Measurements from ENCODE around the gene ZNF827.

The ZNF827 gene

GRCh38 chr4:145876531-145877180 is 62.0 kb downstream of the ZNF827 start:
- intact Hi-C loops (cut with micrococcal nuclease), result no loop called here
- Mint-ChIP-seq H3K27ac (no peak overlapping the region), H3K9me3 (no peaks in the 10 kb centered on the region), H3K27me3 (no peaks in the 10 kb centered on the region), H3K4me1 (ENCODE audit: low read depth) (no peaks in the 10 kb centered on the region), H3K4me3 (no peak overlapping the region), H3K36me3 (ENCODE audit: low read depth) (no peaks in the 10 kb centered on the region)

- Mint-ChIP-seq H3K36me3 (ENCODE audit: low read depth) (no peaks in the 10 kb centered on the region), H3K27me3 (no peaks in the 10 kb centered on the region), H3K4me3 (no peak overlapping the region), H3K27ac (no peak overlapping the region), H3K4me1 (ENCODE audit: low read depth) (no peaks in the 10 kb centered on the region), H3K9me3 (no peaks in the 10 kb centered on the region)
- intact Hi-C loops (cut with micrococcal nuclease), result no loop called here
Observed at GRCh38 chr4:145873901-145874300, 64.7 kb downstream of the ZNF827 start.

GRCh38 chr4:145871209-145871608 is 67.4 kb downstream of the ZNF827 start:
- H3K4me1 Mint-ChIP-seq (ENCODE audit: low read depth), result no peaks in the 10 kb centered on the region
- peak overlapping the region; percentile 9 for H3K27ac Mint-ChIP-seq
- intact Hi-C loops (cut with micrococcal nuclease), result no loop called here
- H3K9me3 Mint-ChIP-seq, result no peaks in the 10 kb centered on the region
- H3K4me3 Mint-ChIP-seq, result no peak overlapping the region
- no peaks in the 10 kb centered on the region for H3K36me3 Mint-ChIP-seq (ENCODE audit: low read depth)
- no peaks in the 10 kb centered on the region for H3K27me3 Mint-ChIP-seq

GRCh38 chr4:145870155-145871020 is 68.2 kb downstream of the ZNF827 start:
- no peaks in the 10 kb centered on the region for H3K36me3 Mint-ChIP-seq (ENCODE audit: low read depth)
- peaks cover 5% of the 10 kb centered on the region for H3K4me1 Mint-ChIP-seq (ENCODE audit: low read depth)
- H3K9me3 Mint-ChIP-seq, result no peaks in the 10 kb centered on the region
- intact Hi-C loops (cut with micrococcal nuclease), result no loop called here
- H3K4me3 Mint-ChIP-seq, result no peak overlapping the region
- no peak overlapping the region for H3K27ac Mint-ChIP-seq
- H3K27me3 Mint-ChIP-seq, result no peaks in the 10 kb centered on the region

- Mint-ChIP-seq H3K27ac (no peak overlapping the region), H3K27me3 (no peaks in the 10 kb centered on the region), H3K9me3 (no peaks in the 10 kb centered on the region), H3K36me3 (ENCODE audit: low read depth) (no peaks in the 10 kb centered on the region), H3K4me1 (ENCODE audit: low read depth) (peaks cover 5% of the 10 kb centered on the region), H3K4me3 (no peak overlapping the region)
- intact Hi-C loops (cut with micrococcal nuclease), result no loop called here
Observed at GRCh38 chr4:145868637-145869409, 69.8 kb downstream of the ZNF827 start.

GRCh38 chr4:145867406-145867805 is 71.2 kb downstream of the ZNF827 start:
- Mint-ChIP-seq H3K9me3 (no peaks in the 10 kb centered on the region), H3K36me3 (ENCODE audit: low read depth) (no peaks in the 10 kb centered on the region), H3K4me1 (ENCODE audit: low read depth) (peaks cover 5% of the 10 kb centered on the region), H3K4me3 (no peak overlapping the region), H3K27me3 (no peaks in the 10 kb centered on the region), H3K27ac (no peak overlapping the region)
- intact Hi-C loops (cut with micrococcal nuclease), result no loop called here

- H3K36me3 Mint-ChIP-seq (ENCODE audit: low read depth), result no peaks in the 10 kb centered on the region
Observed at GRCh38 chr4:145866991-145867390, 71.6 kb downstream of the ZNF827 start.

GRCh38 chr4:145865274-145865941 is 73.2 kb downstream of the ZNF827 start:
- no peak overlapping the region for H3K4me3 Mint-ChIP-seq
- intact Hi-C loops (cut with micrococcal nuclease), result no loop called here
- H3K36me3 Mint-ChIP-seq (ENCODE audit: low read depth), result no peaks in the 10 kb centered on the region
- peaks cover 10% of the 10 kb centered on the region for H3K4me1 Mint-ChIP-seq (ENCODE audit: low read depth)
- H3K9me3 Mint-ChIP-seq, result no peaks in the 10 kb centered on the region
- H3K27ac Mint-ChIP-seq, result no peak overlapping the region
- no peaks in the 10 kb centered on the region for H3K27me3 Mint-ChIP-seq

More at GRCh38 chr4:145866991-145867390, 71.6 kb downstream of the ZNF827 start:
- intact Hi-C loops (cut with micrococcal nuclease), result no loop called here
- Mint-ChIP-seq H3K4me1 (ENCODE audit: low read depth) (peaks cover 5% of the 10 kb centered on the region), H3K27ac (no peak overlapping the region), H3K9me3 (no peaks in the 10 kb centered on the region), H3K27me3 (no peaks in the 10 kb centered on the region), H3K4me3 (no peak overlapping the region)

GRCh38 chr4:145863191-145863590 is 75.4 kb downstream of the ZNF827 start:
- Mint-ChIP-seq H3K36me3 (ENCODE audit: low read depth) (no peaks in the 10 kb centered on the region), H3K9me3 (no peaks in the 10 kb centered on the region), H3K4me3 (no peak overlapping the region), H3K27ac (no peak overlapping the region), H3K4me1 (ENCODE audit: low read depth) (peaks cover 25% of the 10 kb centered on the region), H3K27me3 (no peaks in the 10 kb centered on the region)
- intact Hi-C loops (cut with micrococcal nuclease), result no loop called here

- intact Hi-C loops (cut with micrococcal nuclease), result no loop called here
- Mint-ChIP-seq H3K36me3 (ENCODE audit: low read depth) (no peaks in the 10 kb centered on the region), H3K9me3 (no peaks in the 10 kb centered on the region), H3K4me1 (ENCODE audit: low read depth) (peaks cover 25% of the 10 kb centered on the region), H3K4me3 (no peak overlapping the region), H3K27ac (no peak overlapping the region), H3K27me3 (no peaks in the 10 kb centered on the region)
Observed at GRCh38 chr4:145861336-145862318, 77.0 kb downstream of the ZNF827 start.

- intact Hi-C loops (cut with micrococcal nuclease), result no loop called here
- Mint-ChIP-seq H3K27ac (no peak overlapping the region), H3K4me1 (ENCODE audit: low read depth) (peaks cover 25% of the 10 kb centered on the region), H3K27me3 (no peaks in the 10 kb centered on the region), H3K9me3 (no peaks in the 10 kb centered on the region), H3K4me3 (no peak overlapping the region), H3K36me3 (ENCODE audit: low read depth) (no peaks in the 10 kb centered on the region)
Observed at GRCh38 chr4:145860897-145861296, 77.7 kb downstream of the ZNF827 start.

GRCh38 chr4:145860446-145860845 is 78.2 kb downstream of the ZNF827 start:
- intact Hi-C loops (cut with micrococcal nuclease), result no loop called here
- no peaks in the 10 kb centered on the region for H3K36me3 Mint-ChIP-seq (ENCODE audit: low read depth)

GRCh38 chr4:145859926-145860325 is 78.7 kb downstream of the ZNF827 start:
- Mint-ChIP-seq H3K4me3 (no peak overlapping the region), H3K9me3 (no peaks in the 10 kb centered on the region), H3K36me3 (ENCODE audit: low read depth) (no peaks in the 10 kb centered on the region), H3K27ac (no peak overlapping the region), H3K27me3 (no peaks in the 10 kb centered on the region), H3K4me1 (ENCODE audit: low read depth) (peaks cover 20% of the 10 kb centered on the region)
- intact Hi-C loops (cut with micrococcal nuclease), result no loop called here

More at GRCh38 chr4:145860446-145860845, 78.2 kb downstream of the ZNF827 start:
- Mint-ChIP-seq H3K27me3 (no peaks in the 10 kb centered on the region), H3K4me3 (no peak overlapping the region), H3K27ac (no peak overlapping the region), H3K9me3 (no peaks in the 10 kb centered on the region), H3K4me1 (ENCODE audit: low read depth) (peaks cover 21% of the 10 kb centered on the region)

Data from dendritic cell treated with granulocyte-macrophage colony-stimulating factor and Interleukin-4, amounts not matched to agents 40 ng/mL and 50 ng/mL, for 4 days (primary cell).